Activated CD4-positive, alpha-beta T cell treated with anti-CD3 and anti-CD28 coated beads, Interleukin-2, Interleukin-6, amounts not matched to agents 100 ng/mL and 50 ng/mL, durations not matched to agents 16 hours and 8 hours (primary cell): ENCODE results near the gene CYP2F1.
"Not testable (repeated sequence)": the region's sequence is repeated elsewhere in the genome, so short reads cannot be mapped to it uniquely, and the experiment has no call there.

Source experiments
- DNase-seq: peaks from one replicate; pipeline ENCODE4 v3.0.0-alpha.2; 2020

The CYP2F1 gene

GRCh38 chr19:41127801-41128300, 13.6 kb downstream of the CYP2F1 start:
- DNase-seq: peak; percentile 66

- no peak for DNase-seq
Observed at GRCh38 chr19:41128692-41129091, 14.5 kb downstream of the CYP2F1 start.

GRCh38 chr19:41131186-41131585, 17.0 kb downstream of the CYP2F1 start:
- DNase-seq: no peak

GRCh38 chr19:41133260-41133659, 19.0 kb downstream of the CYP2F1 start:
- DNase-seq: no peak

GRCh38 chr19:41134616-41135015, 20.4 kb downstream of the CYP2F1 start:
- DNase-seq: no peak

GRCh38 chr19:41135390-41136384, 21.5 kb downstream of the CYP2F1 start:
- DNase-seq: peak; percentile 21

- no peak for DNase-seq
Observed at GRCh38 chr19:41136636-41137455, 22.6 kb downstream of the CYP2F1 start.

- peak; percentile 87 for DNase-seq
Observed at GRCh38 chr19:41144403-41144802, 30.2 kb downstream of the CYP2F1 start.

GRCh38 chr19:41149831-41150230, 35.6 kb downstream of the CYP2F1 start:
- no peak for DNase-seq

GRCh38 chr19:41150986-41151385, 36.8 kb downstream of the CYP2F1 start:
- DNase-seq: not testable (repeated sequence)

- no peak for DNase-seq
Observed at GRCh38 chr19:41154060-41154459, 39.8 kb downstream of the CYP2F1 start.

GRCh38 chr19:41156207-41156606, 42.0 kb downstream of the CYP2F1 start:
- no peak for DNase-seq

- DNase-seq: no peak
Observed at GRCh38 chr19:41159881-41160280, 45.6 kb downstream of the CYP2F1 start.

GRCh38 chr19:41161903-41162302, 47.7 kb downstream of the CYP2F1 start:
- DNase-seq: no peak

GRCh38 chr19:41166944-41167804, 52.9 kb downstream of the CYP2F1 start:
- DNase-seq: no peak

- DNase-seq: no peak
Observed at GRCh38 chr19:41172297-41173164, 58.3 kb downstream of the CYP2F1 start.

GRCh38 chr19:41174297-41174928, 60.2 kb downstream of the CYP2F1 start:
- DNase-seq: no peak

- peak; percentile 16 for DNase-seq
Observed at GRCh38 chr19:41175801-41176777, 61.9 kb downstream of the CYP2F1 start.
